ENCODE results near the gene TRIM48.
A peak's percentile ranks its signal among the peaks of the same experiment; 100 is the strongest.
"Not testable (repeated sequence)": the region's sequence is repeated elsewhere in the genome, so short reads cannot be mapped to it uniquely, and the experiment has no call there.

TRIM48 gene, protein sequence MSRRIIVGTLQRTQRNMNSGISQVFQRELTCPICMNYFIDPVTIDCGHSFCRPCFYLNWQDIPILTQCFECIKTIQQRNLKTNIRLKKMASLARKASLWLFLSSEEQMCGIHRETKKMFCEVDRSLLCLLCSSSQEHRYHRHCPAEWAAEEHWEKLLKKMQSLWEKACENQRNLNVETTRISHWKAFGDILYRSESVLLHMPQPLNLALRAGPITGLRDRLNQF

DNA sequence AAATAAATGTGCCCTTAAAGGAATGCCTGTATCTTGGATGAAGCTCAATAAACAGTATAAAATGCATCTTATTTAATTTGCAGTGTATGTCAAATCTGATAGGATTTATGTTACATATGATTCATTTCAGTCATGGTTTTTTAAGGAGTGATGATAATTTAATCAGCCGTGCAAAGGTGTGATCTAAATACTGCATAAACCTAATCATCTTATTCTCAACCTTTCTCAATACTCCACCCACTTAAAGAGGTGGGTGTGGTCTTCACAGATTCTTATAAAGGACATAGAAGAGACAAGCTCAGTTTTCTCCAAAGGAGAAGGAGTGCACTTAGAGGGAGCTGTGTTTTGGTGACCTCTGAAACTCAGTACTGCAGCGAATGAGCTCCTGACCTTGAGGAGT, at the start of gene TRIM48:
Gene TRIM48, plus strand, starts transcription at position 301 of the 400 bp plus-strand sequence. CDS start 113 bp downstream, outside the sequence.
- DNase-seq; intact Hi-C loops (cut with DNase I): not testable (repeated sequence)

DNA sequence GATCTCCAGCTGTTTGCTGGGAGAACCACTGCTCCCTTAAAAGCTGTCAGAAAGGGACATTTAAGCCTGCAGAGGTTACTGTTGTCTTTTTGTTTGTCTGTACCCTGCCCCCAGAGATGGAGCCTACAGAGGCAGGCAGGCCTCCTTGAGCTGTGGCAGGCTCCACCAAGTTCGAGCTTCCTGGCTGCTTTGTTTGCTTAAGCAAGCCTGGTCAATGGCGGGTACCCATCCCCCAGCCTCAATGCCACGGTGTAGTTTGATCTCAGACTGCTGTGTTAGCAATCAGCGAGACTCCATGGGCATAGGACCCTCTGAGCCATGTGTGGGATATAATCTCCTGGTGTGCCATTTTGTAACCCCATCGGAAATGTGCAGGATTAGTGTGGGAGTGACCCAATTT, 23.6 kb upstream of the TRIM48 start:
- peak in 2 of 10 donors; percentile 23 to 40 for DNase-seq
- intact Hi-C loops (cut with DNase I), result not testable (repeated sequence)

DNA sequence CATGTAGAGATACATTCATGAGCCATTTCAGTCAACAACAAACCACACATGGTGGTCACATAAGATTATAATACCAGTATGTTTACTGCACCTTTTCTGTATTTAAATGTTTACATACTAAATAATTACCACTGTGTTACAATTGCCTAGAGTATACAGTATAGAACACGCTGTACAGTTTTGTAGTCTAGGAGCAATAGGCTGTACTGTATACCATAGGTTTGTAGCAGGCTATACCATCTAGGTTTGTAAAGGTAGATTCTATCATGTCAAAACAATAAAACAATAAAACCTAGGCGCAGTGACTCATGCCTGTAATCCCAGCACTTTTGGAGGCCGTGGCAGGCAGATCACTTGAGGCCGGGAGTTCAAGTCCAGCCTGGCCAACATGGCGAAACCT, 1.1 kb downstream of the TRIM48 start:
- DNase-seq, result peak in 1 of 10 donors; percentile 38
- intact Hi-C loops (cut with DNase I), result no loop called here
